Endothelial cell of umbilical vein (primary cell): ENCODE results near the gene RBM22. TPM values are rescaled to one million over a fixed set of nuclear protein-coding genes. Genes with fewer than 3 reads are reported as not detected.
A peak's percentile ranks its signal among the peaks of the same experiment; 100 is the strongest.

ENCODE experiments used
- BruUV-seq: library from RNA; stranded (reverse); fragments of 400-500 nt; replicated peaks from 2 replicates; lab custom pipeline; 2021; lab: Mats Ljungman, UMichigan
- CTCF ChIA-PET: fragments of 300-600, 350-600 bp; sonication (Branson Sonifier 250); formaldehyde crosslinking; loops from one replicate; lab custom pipeline; 2021; ENCODE audit warnings: antibody characterized with exemption, inconsistent platforms; lab: Charles Lee
- POLR2A ChIA-PET: fragments of 300-600, 350-600 bp; sonication (Branson Sonifier 250); formaldehyde crosslinking; loops from one replicate; lab custom pipeline; 2021; ENCODE audit warnings: antibody characterized with exemption, inconsistent platforms; lab: Charles Lee
- DNase-seq: peaks from one replicate; pipeline ENCODE4 v3.0.0-alpha.2; 2011; ENCODE audit warnings: low read depth, low spot score
- FAIRE-seq: peaks from 2 replicates; lab custom pipeline; 2011; peaks lifted over from hg19 to GRCh38; lab: Jason Lieb, UNC
- H2AFZ ChIP-seq: 2 replicates; pipeline ENCODE4 v1.6.0; 2012; ENCODE audit warnings: low read depth, low read length, control low read depth, inconsistent platforms
- H3K27ac ChIP-seq: 2 replicates; pipeline ENCODE4 v1.5.1; 2011; ENCODE audit warnings: low read depth, mild to moderate bottlenecking, control low read depth, low read length, moderate library complexity; ENCODE audit not compliant: insufficient read depth
- H3K27me3 ChIP-seq, 2 experiments: 2 replicates each; pipeline versions ENCODE4 v1.6.0 to v1.6.1; 2011; ENCODE audit warnings: low read length in 2 of 2, mixed read lengths in 1 of 2; ENCODE audit not compliant: control insufficient read depth in 2 of 2, insufficient read depth in 2 of 2
- H3K36me3 ChIP-seq, 2 experiments: 2 replicates in 1 of 2; 3 replicates in 1 of 2; pipeline ENCODE4 v1.5.1; 2011; ENCODE audit warnings: low read length in 2 of 2, mild to moderate bottlenecking in 1 of 2, moderate library complexity in 1 of 2; ENCODE audit not compliant: control insufficient read depth in 2 of 2, insufficient read depth in 2 of 2; ENCODE audit errors: extremely low read depth in 1 of 2
- H3K4me1 ChIP-seq: 3 replicates; pipeline ENCODE4 v1.5.1; 2011; ENCODE audit warnings: mild to moderate bottlenecking, low read length; ENCODE audit not compliant: control insufficient read depth, insufficient read depth; ENCODE audit errors: extremely low read depth
- H3K4me2 ChIP-seq: 2 replicates; pipeline ENCODE4 v1.6.1; 2011; ENCODE audit warnings: low read length, control low read depth, mixed read lengths; ENCODE audit not compliant: insufficient read depth
- H3K4me3 ChIP-seq, 3 experiments: fragments of 200-600 bp in 1 of 3; sonication (generic), shearing (Covaris generic) in 1 of 3; replicated peaks in 1 of 3; 2 replicates each; pipeline ENCODE4 v1.5.1; 2011 to 2016; ENCODE audit warnings: control low read depth in 3 of 3, low read length in 3 of 3, mild to moderate bottlenecking in 2 of 3, inconsistent platforms in 1 of 3, low read depth in 1 of 3, moderate library complexity in 1 of 3; ENCODE audit not compliant: insufficient read depth in 1 of 3
- H3K79me2 ChIP-seq: 2 replicates; pipeline ENCODE4 v1.6.0; 2012; ENCODE audit warnings: low read length, inconsistent platforms; ENCODE audit not compliant: control insufficient read depth, insufficient read depth
- H3K9ac ChIP-seq: replicated peaks from 2 replicates; pipeline ENCODE3; 2011; ENCODE audit warnings: low read length, control low read depth; ENCODE audit not compliant: insufficient read depth; ENCODE audit errors: extremely low read depth
- H3K9me1 ChIP-seq: replicated peaks from 3 replicates; pipeline ENCODE4 v1.6.0; 2011; ENCODE audit warnings: mild to moderate bottlenecking, low read length; ENCODE audit not compliant: control insufficient read depth, insufficient read depth; ENCODE audit errors: extremely low read depth
- H3K9me3 ChIP-seq: replicated peaks from 2 replicates; pipeline ENCODE4 v1.5.1; 2012; ENCODE audit warnings: low read length, inconsistent platforms; ENCODE audit not compliant: control insufficient read depth, insufficient read depth
- H4K20me1 ChIP-seq: replicated peaks from 2 replicates; pipeline ENCODE3; 2011; ENCODE audit warnings: mild to moderate bottlenecking, low read length; ENCODE audit not compliant: control insufficient read depth, insufficient read depth; ENCODE audit errors: extremely low read depth
- CTCF ChIP-seq, 2 donors: IDR thresholded peaks; 1 replicate in 1 of 2; 2 replicates in 1 of 2; pipeline ENCODE4 v1.5.1; 2011; ENCODE audit warnings: low read length in 2 of 2, mild to moderate bottlenecking in 2 of 2, moderate library complexity in 2 of 2, control low read depth in 1 of 2, inconsistent platforms in 1 of 2, low read depth in 1 of 2; ENCODE audit not compliant: insufficient read depth in 1 of 2; ENCODE audit errors: extremely low read depth in 1 of 2
- EZH2 ChIP-seq: IDR thresholded peaks from 2 replicates; pipeline ENCODE4 v1.6.1; 2012; ENCODE audit warnings: borderline replicate concordance, low read depth, mild to moderate bottlenecking, moderate library complexity, low read length, inconsistent platforms; ENCODE audit not compliant: severe bottlenecking
- FOS ChIP-seq: IDR thresholded peaks from 2 replicates; pipeline ENCODE4 v1.6.1; 2011; ENCODE audit warnings: mild to moderate bottlenecking, low read length, moderate library complexity, borderline replicate concordance; ENCODE audit not compliant: insufficient read depth
- GATA2 ChIP-seq: IDR thresholded peaks from 2 replicates; pipeline ENCODE4 v1.7.0; 2011; ENCODE audit warnings: low read depth, mild to moderate bottlenecking, moderate library complexity, mixed read lengths, low read length; ENCODE audit not compliant: insufficient read length, insufficient read depth
- JUN ChIP-seq: IDR thresholded peaks from 2 replicates; pipeline ENCODE4 v1.6.1; 2011; ENCODE audit warnings: borderline replicate concordance, low read depth; ENCODE audit not compliant: insufficient read length, insufficient read depth
- MAX ChIP-seq: IDR thresholded peaks from 2 replicates; pipeline ENCODE4 v1.6.1; 2011; ENCODE audit not compliant: insufficient read depth, insufficient read length
- MYC ChIP-seq: IDR thresholded peaks from one replicate; pipeline ENCODE4 v1.6.1; 2011; ENCODE audit warnings: mild to moderate bottlenecking, low read depth, low read length
- POLR2A ChIP-seq: IDR thresholded peaks from 2 replicates; pipeline ENCODE4 v1.6.1; 2012; ENCODE audit warnings: low read depth, mild to moderate bottlenecking, control low read depth, low read length
- POLR2AphosphoS5 ChIP-seq: IDR thresholded peaks from 2 replicates; pipeline ENCODE4 v1.6.1; 2012; ENCODE audit warnings: low read depth, mild to moderate bottlenecking, control low read depth, low read length, moderate library complexity; ENCODE audit not compliant: insufficient read depth
- dilution Hi-C: fragments of 300-500 bp; cut with MboI; formaldehyde crosslinking; loops from one replicate; pipeline ENCODE4 v1.15.0; 2019; ENCODE audit warnings: low sequenced_read_pairs; ENCODE audit not compliant: extremely low pct_ligation_motif_present
- intact Hi-C: fragments of 100-400 bp; cut with micrococcal nuclease; formaldehyde crosslinking; loops from one replicate; pipeline ENCODE4 v1.10.0; 2022
- polyA plus RNA-seq, 4 experiments: library from polyadenylated mRNA; depleted of rRNA in 3 of 4; stranded (reverse) in 3 of 4; unstranded in 1 of 4; fragments of >200 nt; gene quantifications; 2 replicates each; pipeline versions ENCODE4 v1.2.1 to v1.2.3, GENCODE V29; 2011 to 2012; ENCODE audit warnings: missing spikeins in 1 of 4
- total RNA-seq: library from RNA; stranded (reverse); gene quantifications from 2 replicates; pipeline ENCODE4 v1.2.3, GENCODE V29; 2021

The RBM22 gene
- total and polyA plus RNA-seq, 2 donors (not counting 3 experiments of a cell fraction or from before 2014, with no cell fraction given) = 41.8 to 51.2 TPM

GRCh38 chr5:150655221-150655620 is 45.6 kb downstream of the RBM22 start:
- CTCF ChIA-PET = interaction anchor here (0.8 to 9.0 kb wide), 13 partner anchors 11 to 198 kb away, joined by 3 to 123 read pairs (median 4); partner anchors contain the start of genes RBM22 and SYNPO
- BruUV-seq = no TSS peak

GRCh38 chr5:150653762-150654556 is 46.9 kb downstream of the RBM22 start:
- ChIA-PET CTCF (interaction anchor here (0.7 to 9.0 kb wide), 20 partner anchors 11 to 195 kb away, joined by 3 to 123 read pairs (median 4); partner anchors contain the start of genes RBM22, SMIM3 and SYNPO), POLR2A (no interaction called here)
- H3K36me3 ChIP-seq = peaks cover 13 to 49% of the 10 kb centered on the region in 2 experiments
- no peak overlapping the region for H3K4me2 ChIP-seq
- H3K27me3 ChIP-seq = no peaks in the 10 kb centered on the region
- DNase-seq (no peak), FAIRE-seq (peak; percentile 55)
- no peaks in the 10 kb centered on the region for H3K9me3 ChIP-seq
- no peaks in the 10 kb centered on the region for H3K9me1 ChIP-seq
- no peak overlapping the region for H3K9ac ChIP-seq
- no peaks in the 10 kb centered on the region for H4K20me1 ChIP-seq
- H2AFZ ChIP-seq = no peak overlapping the region
- dilution Hi-C loops (no loop called here), intact Hi-C loops (loop anchor here (1.0 kb wide), 1 partner anchor 12 kb away; no protein-coding TSS in a partner anchor)
- no peak for TF ChIP-seq EZH2
- TF ChIP-seq JUN = no peak
- no peak for TF ChIP-seq MYC
- no peak for TF ChIP-seq POLR2AphosphoS5
- no peak for TF ChIP-seq POLR2A
- TF ChIP-seq MAX = no peak
- TF ChIP-seq CTCF (IDR thresholded peaks at IDR 0.05; ENCODE audit: extremely low read depth in 1 of 2, insufficient read depth in 1 of 2, low read depth in 1 of 2, low read length in 2 of 2) = no peak
- TF ChIP-seq GATA2 = no peak
- TF ChIP-seq FOS = no peak
- BruUV-seq = no TSS peak
- H3K4me3 ChIP-seq = no peak overlapping the region
- H3K27ac ChIP-seq = no peak overlapping the region
- H3K79me2 ChIP-seq = peaks cover 24% of the 10 kb centered on the region
- H3K4me1 ChIP-seq = no peaks in the 10 kb centered on the region

More at GRCh38 chr5:150655221-150655620, 45.6 kb downstream of the RBM22 start:
- no peak for TF ChIP-seq JUN
- no peak for TF ChIP-seq MAX
- no peak for TF ChIP-seq MYC
- TF ChIP-seq POLR2AphosphoS5 = peak; percentile 15
- no peak for TF ChIP-seq EZH2
- no peak for TF ChIP-seq POLR2A
- no peak for TF ChIP-seq FOS
- TF ChIP-seq GATA2 = no peak
- H2AFZ ChIP-seq = no peak overlapping the region
- no peaks in the 10 kb centered on the region for H3K27me3 ChIP-seq
- no peak overlapping the region for H3K4me2 ChIP-seq
- POLR2A ChIA-PET = interaction anchor here (0.8 kb wide), 1 partner anchor 14 kb away, joined by 3 read pairs; no protein-coding TSS in a partner anchor
- no peak overlapping the region for H3K9ac ChIP-seq
- peaks cover 14% of the 10 kb centered on the region for H3K79me2 ChIP-seq
- no peak for DNase-seq
- no peak overlapping the region for H3K4me3 ChIP-seq
- dilution Hi-C loops = no loop called here
- intact Hi-C loops = no loop called here
- H3K27ac ChIP-seq = no peak overlapping the region
- no peaks in the 10 kb centered on the region for H3K9me1 ChIP-seq
- H3K4me1 ChIP-seq = no peaks in the 10 kb centered on the region
- no peak for FAIRE-seq
- no peaks in the 10 kb centered on the region for H3K9me3 ChIP-seq
- no peaks in the 10 kb centered on the region for H4K20me1 ChIP-seq
- peaks cover 13 to 38% of the 10 kb centered on the region in 2 experiments for H3K36me3 ChIP-seq
